HG03565 (cell line): Measurements from ENCODE around the gene DMTF1.
"Not testable (repeated sequence)": the region's sequence is repeated elsewhere in the genome, so short reads cannot be mapped to it uniquely, and the experiment has no call there.

ENCODE experiments used
- ATAC-seq: cut with Tn5 transposase; IDR thresholded peaks from one replicate; pipeline ENCODE4 v1.9.1; 2021; ENCODE audit warnings: mild to moderate bottlenecking, moderate library complexity; ENCODE audit not compliant: unreplicated experiment

DMTF1 gene

GRCh38 chr7:87192784-87193487 is 40.7 kb downstream of the DMTF1 start:
- ATAC-seq = no peak

GRCh38 chr7:87193912-87194311 is 41.7 kb downstream of the DMTF1 start:
- no peak for ATAC-seq

GRCh38 chr7:87199241-87199640 is 47.0 kb downstream of the DMTF1 start:
- ATAC-seq = no peak

DNA sequence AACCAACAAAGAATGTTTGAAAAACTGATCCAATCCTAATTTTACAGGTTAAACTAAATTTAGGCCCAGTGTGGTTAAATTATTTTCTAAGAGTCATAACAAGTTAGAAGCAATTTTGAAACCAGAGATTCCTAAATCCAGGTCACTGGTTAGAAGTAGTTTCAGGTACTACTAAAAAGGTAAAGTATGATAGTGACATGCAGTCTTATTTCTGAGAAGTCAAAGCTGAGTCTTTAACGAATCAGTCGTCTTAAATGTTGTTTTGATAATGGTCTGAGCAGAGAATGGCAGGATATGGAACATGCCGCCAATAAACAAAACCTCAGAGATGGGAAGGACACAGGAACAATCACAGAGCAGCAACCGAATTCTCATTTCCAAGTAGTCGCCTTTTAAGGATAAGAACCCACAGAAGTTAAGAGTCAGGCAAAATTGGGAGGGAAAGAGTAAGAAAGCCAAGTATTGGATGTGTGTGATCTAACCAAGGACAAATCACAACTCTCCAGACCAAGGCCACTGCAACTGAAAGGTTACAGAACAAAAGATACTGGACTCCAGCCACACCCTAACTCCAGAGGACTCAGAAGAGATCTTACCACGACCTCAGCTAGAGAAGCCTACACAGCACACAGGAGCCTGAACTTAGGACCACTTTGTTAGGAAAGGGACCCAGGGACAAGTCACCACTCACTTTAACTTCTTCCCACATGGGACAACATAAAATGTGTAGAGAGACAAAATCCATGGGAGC is 47.6 kb downstream of the DMTF1 start:
- no peak for ATAC-seq

GRCh38 chr7:87202208-87202607 is 50.0 kb downstream of the DMTF1 start:
- no peak for ATAC-seq

DNA sequence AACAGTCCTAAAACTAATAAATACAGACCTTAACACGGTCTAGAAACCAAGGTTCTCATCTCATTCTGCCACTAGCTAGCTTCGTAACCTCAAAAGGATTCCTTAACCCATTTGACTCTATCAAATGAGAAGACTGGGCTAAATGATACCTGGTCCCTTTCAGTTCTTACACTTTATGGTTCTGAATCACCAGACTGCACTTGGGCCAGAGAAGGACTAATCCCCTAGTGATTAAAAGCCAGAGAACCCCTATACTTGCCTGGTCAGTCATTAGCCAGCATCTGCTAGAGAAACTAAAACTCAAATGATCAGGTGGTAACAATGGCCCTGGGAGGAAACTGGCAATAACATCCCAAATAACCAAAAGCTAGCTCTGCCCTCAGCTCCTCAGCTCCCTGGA is 50.5 kb downstream of the DMTF1 start:
- no peak for ATAC-seq

DNA sequence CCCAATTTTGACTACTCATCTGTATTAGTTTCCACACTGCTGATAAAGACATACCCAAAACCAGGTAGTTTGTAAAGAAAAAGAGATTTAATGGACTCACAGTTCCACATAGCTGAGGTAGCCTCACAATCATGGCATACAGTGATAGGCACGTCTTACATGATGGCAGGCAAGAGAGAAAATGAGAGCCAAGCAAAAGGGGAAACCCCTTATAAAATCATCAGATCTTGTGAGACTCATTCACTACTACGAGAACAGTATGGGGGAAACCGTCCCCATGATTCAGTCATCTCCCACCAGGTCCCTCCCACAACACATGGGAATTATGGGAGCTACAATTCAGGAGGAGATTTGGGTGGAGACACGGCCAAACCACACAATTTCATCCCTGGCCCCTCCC is 51.7 kb downstream of the DMTF1 start:
- ATAC-seq = not testable (repeated sequence)

GRCh38 chr7:87204933-87205332 is 52.7 kb downstream of the DMTF1 start:
- no peak for ATAC-seq

DNA sequence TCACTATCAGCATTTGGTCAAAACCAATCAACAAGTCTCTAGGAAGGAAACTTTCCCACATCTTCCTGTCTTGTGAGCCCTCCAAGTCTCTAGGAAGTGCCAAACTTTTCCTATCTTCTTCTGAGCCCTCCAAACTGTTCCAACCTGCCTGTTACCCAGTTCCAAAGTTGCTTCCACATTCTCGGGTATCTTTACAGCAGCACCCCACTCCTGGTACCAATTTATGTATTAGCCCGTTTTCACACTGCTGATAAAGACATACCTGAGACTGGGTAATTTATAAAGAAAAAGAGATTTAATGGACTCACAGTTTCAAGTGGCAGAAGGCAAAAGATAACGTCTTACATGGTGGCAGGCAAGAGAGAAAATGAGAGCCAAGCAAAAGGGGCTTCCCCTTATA is 53.4 kb downstream of the DMTF1 start:
- not testable (repeated sequence) for ATAC-seq

DNA sequence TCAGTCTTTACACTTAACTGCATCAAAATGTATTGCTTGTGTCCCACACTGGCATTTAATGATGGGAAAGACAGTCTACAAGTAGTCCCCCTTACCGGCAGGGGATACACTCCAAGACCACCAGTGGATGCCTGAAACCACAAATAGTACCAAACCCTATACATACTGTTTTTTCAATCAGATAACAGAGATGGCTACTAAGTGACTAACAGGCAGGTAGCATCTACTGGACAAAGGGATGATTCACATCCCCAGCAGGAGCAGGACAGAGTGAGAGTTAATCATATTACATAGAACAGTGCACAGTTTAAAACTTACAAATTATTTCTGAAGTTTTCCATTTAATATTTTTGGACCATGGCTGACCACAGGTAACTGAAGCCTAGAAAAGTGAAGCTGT is 54.1 kb downstream of the DMTF1 start:
- ATAC-seq = no peak

DNA sequence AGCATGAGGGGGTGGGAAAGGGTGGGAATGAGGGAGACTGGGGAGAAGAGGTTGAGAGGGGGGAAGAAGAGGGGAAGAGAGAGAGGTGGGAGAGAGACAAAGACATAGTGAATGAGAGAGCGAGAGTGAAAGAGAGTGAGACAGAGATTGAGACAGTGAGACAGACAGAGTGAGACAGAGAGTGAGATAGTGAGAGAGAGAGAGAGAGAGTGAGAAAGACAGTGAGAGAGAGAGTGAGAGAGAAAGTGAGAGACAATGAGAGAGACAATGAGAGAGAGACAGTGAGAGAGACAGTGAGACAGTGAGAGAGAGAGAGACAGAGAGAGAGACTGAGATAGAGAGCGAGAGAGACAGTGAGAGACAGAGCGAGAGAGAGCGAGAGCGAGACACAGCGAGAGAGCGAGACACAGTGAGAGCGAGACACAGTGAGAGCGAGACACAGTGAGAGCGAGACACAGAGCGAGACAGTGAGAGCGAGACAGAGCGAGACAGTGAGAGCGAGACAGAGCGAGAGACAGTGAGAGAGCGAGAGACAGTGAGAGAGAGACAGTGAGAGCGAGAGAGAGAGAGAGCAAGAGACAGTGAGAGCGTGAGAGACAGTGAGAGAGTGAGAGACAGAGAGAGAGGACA is 57.2 kb downstream of the DMTF1 start:
- no peak for ATAC-seq

DNA sequence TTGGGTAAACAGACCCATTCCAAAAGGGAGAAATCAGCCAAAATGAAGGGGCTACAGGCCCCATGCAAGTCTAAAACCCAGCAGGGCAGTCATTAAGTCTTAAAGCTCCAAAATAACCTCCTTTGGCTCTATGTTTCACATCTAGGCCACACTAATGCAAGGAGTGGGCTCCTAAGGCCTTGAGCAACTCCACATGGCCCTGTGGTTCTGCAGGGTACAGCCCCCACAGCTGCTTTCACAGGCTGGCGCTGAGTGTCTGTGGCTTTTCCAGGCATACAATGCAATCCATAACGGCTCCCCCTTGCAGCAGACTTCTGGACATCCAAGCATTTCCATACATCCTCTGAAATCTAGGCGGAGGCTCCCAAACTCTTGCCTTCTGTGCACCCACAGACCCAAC is 58.3 kb downstream of the DMTF1 start:
- no peak for ATAC-seq

DNA sequence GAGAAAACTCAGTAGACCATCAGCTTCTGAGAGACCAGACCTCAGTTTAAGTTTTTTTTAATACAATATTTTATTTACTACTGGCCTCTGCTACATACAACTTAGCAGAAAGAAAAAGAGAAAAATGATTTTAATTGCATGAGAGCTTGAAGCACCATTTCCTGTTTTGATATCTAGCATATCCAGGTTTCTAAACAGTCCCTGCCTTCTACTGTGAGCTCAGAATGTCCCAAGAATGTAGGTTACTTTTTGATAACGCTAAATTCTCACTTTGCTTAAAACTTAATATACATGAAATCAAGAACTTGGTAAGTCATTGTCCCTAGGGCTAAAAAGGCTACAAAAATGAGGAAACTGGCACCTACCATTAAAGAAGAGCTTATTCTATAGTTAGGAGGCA is 60.2 kb downstream of the DMTF1 start:
- no peak for ATAC-seq

DNA sequence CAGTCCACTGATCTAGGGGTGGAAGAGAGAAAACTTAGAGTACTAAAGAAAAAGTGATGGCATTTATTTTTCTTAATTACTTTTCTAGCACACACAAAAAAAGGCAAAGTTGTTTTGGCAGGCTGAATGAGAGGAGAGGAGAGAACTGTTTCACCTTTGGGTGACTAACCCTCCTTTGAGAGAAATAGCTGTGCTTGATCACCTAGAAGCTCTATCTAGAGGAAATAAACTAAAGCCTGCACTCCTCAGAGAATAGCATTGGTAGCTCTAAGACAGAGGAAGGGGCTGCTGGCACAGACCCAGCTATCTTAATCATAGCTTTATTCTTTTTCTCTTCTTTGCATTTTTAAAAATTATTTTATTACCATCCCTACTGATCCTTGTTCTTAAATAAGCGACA is 61.0 kb downstream of the DMTF1 start:
- no peak for ATAC-seq

GRCh38 chr7:87213811-87214210 is 61.6 kb downstream of the DMTF1 start:
- ATAC-seq = no peak

DNA sequence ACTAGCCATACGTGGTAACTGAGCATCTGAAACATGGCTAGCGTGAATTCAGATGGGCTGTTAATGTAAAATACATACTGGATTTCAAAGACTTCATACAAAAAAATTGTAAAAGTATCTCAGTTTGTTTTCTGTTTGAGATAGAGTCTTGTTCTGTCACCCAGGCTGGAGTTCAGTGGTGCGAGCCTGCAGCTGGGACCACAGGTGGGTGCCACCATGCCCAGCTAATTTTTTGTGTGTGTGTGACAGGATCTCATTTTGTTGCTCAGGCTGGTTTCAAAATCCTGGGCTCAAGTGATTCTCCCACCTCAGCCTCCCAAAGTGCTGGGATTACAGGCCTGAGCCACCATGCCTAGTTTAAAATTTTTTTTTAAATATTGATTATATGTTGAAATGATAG is 62.8 kb downstream of the DMTF1 start:
- ATAC-seq = no peak

- peak; percentile 64 for ATAC-seq
Measured at GRCh38 chr7:87216701-87217508, 64.7 kb downstream of the DMTF1 start.

GRCh38 chr7:87217983-87218653 is 65.9 kb downstream of the DMTF1 start:
- ATAC-seq = no peak

GRCh38 chr7:87218796-87219544 is 66.7 kb downstream of the DMTF1 start:
- no peak for ATAC-seq

GRCh38 chr7:87219545-87220025 is 67.3 kb downstream of the DMTF1 start, which contains the start of gene TMEM243:
Gene TMEM243, minus strand, starts transcription at chr7:87219732. Its CDS starts 229 bp downstream, at chr7:87219503.
- ATAC-seq = peak; percentile 36
